ENCODE data around the gene RNH1. TPM values are rescaled to one million over a fixed set of nuclear protein-coding genes. Genes with fewer than 3 reads are reported as not detected.

RNH1 gene
- total RNA-seq, 2 experiments from 2014 or later = 101 to 102 TPM

DNA sequence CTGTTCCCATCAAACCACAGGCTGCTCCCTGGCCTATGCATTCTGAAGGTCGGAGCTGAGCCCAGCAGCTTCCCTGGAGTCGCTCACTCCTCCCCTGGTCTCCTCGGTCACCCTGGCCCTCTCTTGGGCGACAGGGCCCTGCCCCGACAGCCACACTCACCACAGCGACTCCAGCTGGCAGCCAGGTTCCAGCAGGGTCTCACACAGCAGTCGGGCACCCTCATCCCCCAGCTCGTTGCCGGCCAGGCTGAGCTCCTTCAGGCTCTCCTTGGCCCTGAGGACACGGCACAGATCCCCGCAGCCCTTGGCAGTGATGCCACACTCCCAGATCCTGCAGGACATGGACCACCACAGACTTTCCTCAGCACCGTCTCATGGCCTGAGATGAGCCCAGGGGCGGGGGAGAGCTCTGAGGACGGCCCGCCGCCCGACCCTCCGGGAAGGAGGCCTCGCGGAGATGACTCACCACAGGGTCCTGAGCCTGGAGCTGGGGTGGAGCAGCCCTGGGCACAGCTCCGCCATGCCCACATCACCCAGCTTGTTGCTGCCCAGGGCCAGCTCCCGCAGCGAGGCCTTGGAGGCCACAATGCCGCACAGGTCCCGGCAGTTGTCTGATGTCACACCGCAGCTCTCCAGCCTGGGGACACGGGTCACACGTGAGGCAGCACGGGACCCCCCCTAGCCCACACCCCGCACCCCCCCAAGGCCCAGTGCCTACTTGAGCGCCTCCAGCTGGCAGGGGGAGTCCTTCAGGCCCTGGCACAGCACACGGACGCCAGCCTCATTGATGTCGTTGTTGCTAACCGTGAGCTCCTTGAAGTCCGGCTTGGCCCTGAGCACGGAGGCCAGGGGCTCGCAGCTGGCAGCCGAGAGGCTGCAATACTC lies 8.5 kb downstream of the RNH1 start:
- intact Hi-C loops (cut with micrococcal nuclease) = no loop called here
- Mint-ChIP-seq H3K36me3 (ENCODE audit: low read depth) (peaks cover 32% of the 10 kb centered on the region), H3K27me3 (ENCODE audit: low read depth) (no peaks in the 10 kb centered on the region), H3K4me3 (no peak overlapping the region), H3K4me1 (ENCODE audit: low read depth) (peaks cover 6% of the 10 kb centered on the region), H3K27ac (no peak overlapping the region), H3K9me3 (no peaks in the 10 kb centered on the region)
- CTCF ChIA-PET = interaction anchor here (1.1 kb wide), 1 partner anchor 21 kb away, joined by 3 read pairs; no protein-coding TSS in a partner anchor
- DNase-seq = no peak

DNA sequence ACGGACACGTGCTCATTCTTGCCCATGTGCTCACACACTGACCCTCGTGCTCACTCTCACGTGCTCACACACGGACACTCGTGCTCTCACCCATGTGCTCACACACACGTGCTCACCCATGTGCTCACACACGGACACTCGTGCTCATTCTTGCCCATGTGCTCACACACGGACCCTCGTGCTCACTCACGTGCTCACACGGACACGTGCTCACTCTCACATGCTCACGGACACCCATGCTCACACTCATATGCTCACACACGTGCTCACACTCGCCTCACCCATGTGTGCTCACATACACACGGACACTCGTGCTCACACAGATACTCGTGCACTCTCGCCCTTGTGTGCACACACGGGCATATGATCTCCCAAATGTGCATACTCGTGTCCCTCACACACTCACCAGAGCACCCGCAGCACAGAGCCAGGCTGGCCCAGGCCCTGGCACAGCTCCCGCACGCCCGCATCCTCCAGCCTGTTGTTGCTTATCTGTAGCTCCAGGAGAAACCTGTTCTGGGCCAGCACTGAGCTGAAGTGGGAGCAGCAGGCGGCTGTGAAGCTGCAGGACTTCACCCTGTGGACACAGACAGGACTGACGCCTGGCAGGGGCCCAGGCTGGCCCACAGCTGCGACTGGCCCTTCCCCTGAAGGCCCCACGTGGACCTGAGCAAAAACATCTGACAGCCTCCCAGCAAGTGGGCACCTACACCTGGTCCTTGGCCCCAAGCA lies 9.3 kb downstream of the RNH1 start:
- intact Hi-C loops (cut with micrococcal nuclease) = no loop called here
- no peak for DNase-seq
- Mint-ChIP-seq H3K9me3 (no peaks in the 10 kb centered on the region), H3K4me1 (ENCODE audit: low read depth) (peaks cover 4% of the 10 kb centered on the region), H3K27me3 (ENCODE audit: low read depth) (no peaks in the 10 kb centered on the region), H3K27ac (no peak overlapping the region), H3K4me3 (no peak overlapping the region), H3K36me3 (ENCODE audit: low read depth) (peaks cover 32% of the 10 kb centered on the region)
- CTCF ChIA-PET = no interaction called here

DNA sequence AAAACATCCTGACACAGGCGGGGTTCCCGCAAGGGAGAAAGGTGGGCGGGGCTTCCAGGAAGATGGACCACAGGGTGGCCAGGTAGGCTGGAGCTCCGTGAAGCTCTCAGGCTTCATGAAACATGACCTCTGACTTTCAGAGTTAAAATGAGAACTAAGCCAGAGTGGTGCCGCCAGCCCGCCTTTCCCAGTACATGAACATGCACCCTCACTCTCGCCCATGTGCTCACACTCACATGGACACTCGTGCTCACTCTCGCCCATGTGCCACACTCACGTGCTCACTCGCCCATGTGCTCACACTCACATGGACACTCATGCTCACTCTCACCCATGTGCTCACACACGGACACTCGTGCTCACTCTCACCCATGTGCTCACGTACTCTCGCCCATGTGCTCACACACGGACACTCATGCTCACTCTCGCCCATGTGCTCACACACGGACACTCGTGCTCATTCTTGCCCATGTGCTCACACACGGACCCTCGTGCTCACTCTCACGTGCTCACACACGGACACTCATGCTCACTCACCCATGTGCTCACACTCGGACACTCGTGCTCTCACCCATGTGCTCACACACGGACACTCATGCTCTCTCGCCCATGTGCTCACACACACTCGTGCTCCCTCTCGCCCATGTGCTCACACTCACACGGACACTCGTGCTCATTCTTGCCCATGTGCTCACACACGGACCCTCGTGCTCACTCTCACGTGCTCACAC lies 10.0 kb downstream of the RNH1 start:
- H3K36me3 Mint-ChIP-seq (ENCODE audit: low read depth) = peaks cover 34% of the 10 kb centered on the region
- H3K27me3 Mint-ChIP-seq (ENCODE audit: low read depth) = no peaks in the 10 kb centered on the region
- intact Hi-C loops (cut with micrococcal nuclease) = no loop called here
- H3K9me3 Mint-ChIP-seq = no peaks in the 10 kb centered on the region
- H3K27ac Mint-ChIP-seq = no peak overlapping the region
- peaks cover 4% of the 10 kb centered on the region for H3K4me1 Mint-ChIP-seq (ENCODE audit: low read depth)
- no peak for DNase-seq
- CTCF ChIA-PET = no interaction called here
- no peak overlapping the region for H3K4me3 Mint-ChIP-seq

DNA sequence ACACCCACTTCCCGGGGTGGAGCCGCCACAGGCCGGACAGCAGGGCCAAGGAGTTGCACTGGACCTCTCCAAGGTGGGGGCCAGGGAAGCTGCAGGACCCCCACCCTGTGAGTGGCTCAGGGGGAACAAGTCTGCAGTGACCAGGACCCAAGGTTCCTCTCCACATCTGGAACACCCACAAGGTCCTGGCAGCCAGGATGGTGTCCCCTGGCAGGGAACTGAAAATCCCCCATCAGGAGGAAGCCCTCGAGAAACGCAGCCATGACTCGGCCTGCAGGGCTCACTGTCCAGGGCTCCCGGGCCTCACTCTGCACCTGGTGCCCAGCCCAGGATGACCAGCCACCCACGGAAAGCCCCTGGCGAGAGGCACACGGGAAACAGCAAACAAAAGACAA lies 11.5 kb downstream of the RNH1 start:
- H3K27ac Mint-ChIP-seq = no peak overlapping the region
- H3K9me3 Mint-ChIP-seq = no peaks in the 10 kb centered on the region
- DNase-seq = no peak
- peaks cover 4% of the 10 kb centered on the region for H3K4me1 Mint-ChIP-seq (ENCODE audit: low read depth)
- peaks cover 32% of the 10 kb centered on the region for H3K36me3 Mint-ChIP-seq (ENCODE audit: low read depth)
- intact Hi-C loops (cut with micrococcal nuclease) = no loop called here
- H3K4me3 Mint-ChIP-seq = no peak overlapping the region
- CTCF ChIA-PET = no interaction called here
- H3K27me3 Mint-ChIP-seq (ENCODE audit: low read depth) = no peaks in the 10 kb centered on the region

DNA sequence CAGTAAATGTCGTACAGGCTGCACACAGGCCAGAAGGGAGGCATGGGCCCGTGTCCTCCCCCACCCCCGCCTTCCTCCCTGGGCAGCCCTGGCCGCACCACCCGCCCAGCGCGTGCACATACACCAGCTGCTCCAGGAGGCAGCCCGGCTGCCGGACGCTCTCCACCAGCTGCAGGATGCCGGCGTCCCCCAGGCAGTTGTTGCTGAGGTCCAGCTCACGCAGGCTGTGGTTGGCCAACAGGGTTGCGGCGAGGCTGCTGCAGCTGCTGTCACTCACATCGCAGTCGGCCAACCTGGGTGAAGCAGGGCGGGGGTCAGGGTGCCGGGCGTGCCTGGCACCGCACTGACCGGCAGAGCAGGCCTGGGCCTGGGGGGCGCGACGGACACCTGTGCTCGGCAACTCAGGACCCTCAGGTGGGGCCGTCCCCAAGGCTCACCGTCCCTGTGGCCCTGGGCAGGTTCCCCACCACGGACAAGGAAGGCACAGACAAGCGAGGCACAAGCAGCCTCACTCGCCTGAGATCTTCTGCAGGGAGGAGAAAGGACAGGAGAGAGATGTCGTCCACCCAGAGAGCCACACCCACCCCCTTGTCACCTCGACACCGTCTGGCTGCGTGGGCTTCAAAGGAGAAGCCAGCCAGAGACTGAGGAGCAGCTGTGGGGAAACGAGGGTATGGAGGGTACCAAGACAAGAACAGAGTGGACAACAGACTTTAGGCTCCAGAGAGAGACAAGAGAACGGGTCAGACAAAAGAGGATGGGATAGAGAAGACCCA lies 12.1 kb downstream of the RNH1 start:
- Mint-ChIP-seq H3K36me3 (ENCODE audit: low read depth) (peaks cover 30% of the 10 kb centered on the region), H3K4me1 (ENCODE audit: low read depth) (peaks cover 4% of the 10 kb centered on the region), H3K9me3 (no peaks in the 10 kb centered on the region), H3K27me3 (ENCODE audit: low read depth) (no peaks in the 10 kb centered on the region), H3K4me3 (no peak overlapping the region), H3K27ac (no peak overlapping the region)
- intact Hi-C loops (cut with micrococcal nuclease) = no loop called here
- CTCF ChIA-PET = no interaction called here
- DNase-seq = no peak

DNA sequence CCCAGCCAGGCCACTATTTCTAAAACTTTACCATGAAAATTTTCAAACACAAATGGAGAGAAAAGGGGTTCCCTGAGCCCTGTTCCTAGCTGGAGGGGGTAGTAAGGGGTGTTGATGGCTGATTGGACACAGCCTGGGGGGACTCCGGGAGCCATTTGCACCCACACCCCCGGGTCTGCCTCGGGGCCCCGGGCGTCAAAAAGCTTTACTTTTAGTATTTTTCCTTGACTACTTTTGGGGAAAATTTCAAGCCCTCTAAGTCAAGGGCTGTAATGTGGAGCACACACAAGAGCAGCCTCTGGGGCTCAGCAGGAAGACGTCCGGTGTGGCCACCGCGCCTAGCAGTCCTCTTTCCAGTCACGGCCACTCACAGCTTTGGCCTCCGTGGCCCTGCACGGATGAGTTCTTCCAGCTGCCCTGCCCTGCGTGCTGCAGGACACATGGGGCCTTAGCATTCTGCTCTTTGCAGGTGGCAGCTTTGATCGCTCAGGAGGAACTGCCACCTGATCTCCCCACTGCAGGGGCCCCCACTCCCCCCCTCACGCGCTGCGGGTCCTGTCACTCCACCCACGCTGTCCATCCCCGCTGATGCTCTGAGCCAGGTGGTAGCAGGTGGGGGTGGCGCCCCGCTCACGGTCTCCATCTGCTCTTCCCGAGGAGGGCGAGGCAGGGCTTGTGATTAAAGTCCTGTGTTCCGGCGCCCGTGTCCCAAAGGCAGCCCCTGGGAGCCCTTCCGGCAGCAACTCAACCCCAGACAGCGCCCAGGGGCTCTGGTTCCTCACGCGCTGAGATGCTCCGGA lies 14.4 kb downstream of the RNH1 start:
- Mint-ChIP-seq H3K36me3 (ENCODE audit: low read depth) (peaks cover 24% of the 10 kb centered on the region), H3K27me3 (ENCODE audit: low read depth) (no peaks in the 10 kb centered on the region), H3K4me3 (no peak overlapping the region), H3K27ac (no peak overlapping the region), H3K4me1 (ENCODE audit: low read depth) (peaks cover 4% of the 10 kb centered on the region), H3K9me3 (no peaks in the 10 kb centered on the region)
- DNase-seq = no peak
- CTCF ChIA-PET = interaction anchor here (1.3 kb wide), 1 partner anchor 23 kb away, joined by 3 read pairs; no protein-coding TSS in a partner anchor
- intact Hi-C loops (cut with micrococcal nuclease) = no loop called here

DNA sequence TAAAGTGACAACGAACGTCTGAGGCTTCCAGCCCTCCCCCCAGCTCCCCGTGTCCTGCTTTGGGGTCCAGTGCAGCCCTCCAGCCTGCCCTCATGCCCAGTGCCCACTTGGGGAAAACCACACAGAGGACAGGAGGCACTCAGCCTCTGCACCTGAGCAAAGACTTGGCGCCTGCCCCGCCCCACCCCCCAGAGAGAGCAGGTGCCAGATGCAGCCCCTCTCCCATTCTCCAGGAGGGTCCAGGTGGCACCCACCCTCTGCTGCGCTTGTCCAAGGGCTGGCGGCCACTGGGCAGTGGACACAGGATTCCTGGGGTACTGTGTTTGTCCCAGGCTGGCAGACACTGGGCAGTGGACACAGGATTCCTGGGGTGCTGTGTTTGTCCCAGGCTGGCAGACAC lies 15.7 kb downstream of the RNH1 start:
- Mint-ChIP-seq H3K27me3 (ENCODE audit: low read depth) (no peaks in the 10 kb centered on the region), H3K36me3 (ENCODE audit: low read depth) (peaks cover 12% of the 10 kb centered on the region), H3K4me1 (ENCODE audit: low read depth) (no peaks in the 10 kb centered on the region), H3K27ac (no peak overlapping the region), H3K9me3 (no peaks in the 10 kb centered on the region), H3K4me3 (no peak overlapping the region)
- DNase-seq = no peak
- CTCF ChIA-PET = no interaction called here
- intact Hi-C loops (cut with micrococcal nuclease) = no loop called here

DNA sequence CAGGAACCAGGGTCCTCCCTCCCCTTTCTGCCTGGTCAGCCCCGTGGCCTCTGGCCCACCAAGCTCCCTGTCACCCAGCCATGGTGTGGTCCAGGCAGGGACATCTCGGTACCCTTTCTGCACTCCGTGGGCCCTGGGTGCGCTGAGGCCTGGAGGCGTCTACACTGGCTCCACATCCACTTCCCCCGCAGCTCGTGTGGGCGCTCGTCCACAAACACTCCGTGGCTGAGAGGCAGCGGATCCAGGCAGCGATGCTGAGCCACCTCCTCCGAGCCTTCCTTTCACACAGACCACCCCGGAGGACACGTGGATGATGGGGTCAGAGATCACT lies 16.1 kb downstream of the RNH1 start:
- H3K9me3 Mint-ChIP-seq = no peaks in the 10 kb centered on the region

DNA sequence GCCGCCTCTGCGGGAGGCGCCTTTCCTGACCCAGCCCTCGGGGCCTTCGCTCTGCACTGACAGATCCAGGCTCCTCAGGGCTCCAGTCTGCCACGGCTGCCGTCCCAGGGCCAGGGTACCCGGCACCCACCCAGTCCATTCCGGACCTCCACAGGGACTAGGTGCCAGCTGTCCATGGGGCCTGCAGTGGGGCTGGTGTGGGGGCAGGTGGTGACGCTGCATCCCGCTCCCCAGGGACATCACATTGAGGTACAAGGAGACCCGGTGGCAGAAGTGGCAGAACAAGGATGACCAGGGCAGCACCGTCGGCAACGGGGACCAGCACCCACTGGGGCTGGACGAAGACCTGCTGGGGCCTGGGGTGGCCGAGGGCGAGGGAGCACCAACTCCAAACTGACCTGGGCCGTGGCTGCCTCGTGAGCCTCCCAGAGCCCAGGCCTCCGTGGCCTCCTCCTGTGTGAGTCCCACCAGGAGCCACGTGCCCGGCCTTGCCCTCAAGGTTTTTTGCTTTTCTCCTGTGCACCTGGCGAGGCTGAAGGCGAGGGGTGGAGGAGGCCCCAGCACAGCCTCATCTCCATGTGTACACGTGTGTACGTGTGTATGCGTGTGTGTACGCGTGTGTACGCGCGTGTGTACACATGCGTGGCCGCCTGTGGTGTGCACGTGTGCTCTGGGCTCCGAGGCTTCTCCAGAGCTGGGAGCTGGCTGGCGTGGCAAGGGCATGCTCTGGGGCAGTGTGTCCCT lies 16.7 kb downstream of the RNH1 start:
- DNase-seq = no peak
- H3K4me1 Mint-ChIP-seq (ENCODE audit: low read depth) = no peaks in the 10 kb centered on the region
- no peak overlapping the region for H3K4me3 Mint-ChIP-seq
- no peaks in the 10 kb centered on the region for H3K9me3 Mint-ChIP-seq
- no peaks in the 10 kb centered on the region for H3K27me3 Mint-ChIP-seq (ENCODE audit: low read depth)
- H3K27ac Mint-ChIP-seq = no peak overlapping the region
- H3K36me3 Mint-ChIP-seq (ENCODE audit: low read depth) = peaks cover 9% of the 10 kb centered on the region
- intact Hi-C loops (cut with micrococcal nuclease) = no loop called here
- CTCF ChIA-PET = interaction anchor here (0.5 kb wide), 1 partner anchor 127 kb away, joined by 3 read pairs; no protein-coding TSS in a partner anchor

More for the DNA sequence above, 16.1 kb downstream of the RNH1 start:
- CTCF ChIA-PET = interaction anchor here (0.5 kb wide), 1 partner anchor 128 kb away, joined by 3 read pairs; no protein-coding TSS in a partner anchor
- no peaks in the 10 kb centered on the region for H3K27me3 Mint-ChIP-seq (ENCODE audit: low read depth)
- no peak overlapping the region for H3K4me3 Mint-ChIP-seq
- H3K4me1 Mint-ChIP-seq (ENCODE audit: low read depth) = no peaks in the 10 kb centered on the region
- no peak overlapping the region for H3K27ac Mint-ChIP-seq
- intact Hi-C loops (cut with micrococcal nuclease) = no loop called here
- H3K36me3 Mint-ChIP-seq (ENCODE audit: low read depth) = peaks cover 10% of the 10 kb centered on the region
- DNase-seq = no peak

DNA sequence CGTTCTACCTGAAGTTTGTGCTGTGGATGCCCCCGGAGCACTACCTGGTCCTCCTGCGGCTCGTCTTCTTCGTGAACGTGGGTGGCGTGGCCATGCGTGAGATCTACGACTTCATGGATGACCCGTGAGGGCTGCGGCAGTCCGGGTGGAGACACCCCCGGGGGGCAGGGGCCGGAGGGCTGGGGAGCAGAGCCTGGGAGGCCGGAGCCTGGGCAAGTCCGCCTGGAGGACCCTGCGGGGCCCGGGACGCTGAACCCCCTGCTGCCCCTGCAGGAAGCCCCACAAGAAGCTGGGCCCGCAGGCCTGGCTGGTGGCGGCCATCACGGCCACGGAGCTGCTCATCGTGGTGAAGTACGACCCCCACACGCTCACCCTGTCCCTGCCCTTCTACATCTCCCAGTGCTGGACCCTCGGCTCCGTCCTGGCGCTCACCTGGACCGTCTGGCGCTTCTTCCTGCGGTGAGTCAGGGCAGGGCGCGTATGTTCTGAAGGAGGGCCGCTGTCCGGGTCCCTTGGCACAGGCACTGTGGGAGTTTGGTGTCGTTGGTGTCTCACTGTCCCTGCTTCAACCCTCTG lies 17.3 kb downstream of the RNH1 start:
- no peak for DNase-seq
- Mint-ChIP-seq H3K4me3 (no peak overlapping the region), H3K4me1 (ENCODE audit: low read depth) (no peaks in the 10 kb centered on the region), H3K9me3 (no peaks in the 10 kb centered on the region), H3K27me3 (ENCODE audit: low read depth) (no peaks in the 10 kb centered on the region), H3K36me3 (ENCODE audit: low read depth) (peaks cover 5% of the 10 kb centered on the region), H3K27ac (no peak overlapping the region)
- CTCF ChIA-PET = interaction anchor here (0.6 kb wide), 1 partner anchor 76 kb away, joined by 4 read pairs; no protein-coding TSS in a partner anchor
- intact Hi-C loops (cut with micrococcal nuclease) = no loop called here

All from activated naive CD4-positive, alpha-beta T cell treated with anti-CD3 and anti-CD28 coated beads for 36 hours (primary cell).